Gastrocnemius medialis (tissue), 4 donors: Measurements from ENCODE around the gene LHFPL6. TPM values are rescaled to one million over a fixed set of nuclear protein-coding genes. Genes with fewer than 3 reads are reported as not detected.

Source experiments
- ATAC-seq, 2 donors: fragments of 150-250 bp; one replicate each; pipeline ENCODE4 v1.9.1; 2016
- DNase-seq, 2 donors: peaks; one replicate each; pipeline ENCODE4 v3.0.0-alpha.2; 2019
- H3K27ac ChIP-seq, 4 donors: fragments of 200-600 bp; sonication (generic); 1 replicate in 1 of 4; 2 replicates in 3 of 4; pipeline ENCODE4 v1.5.1; 2016 to 2018; ENCODE audit warnings: mild to moderate bottlenecking in 2 of 4, moderate library complexity in 1 of 4
- H3K27me3 ChIP-seq, 3 donors: fragments of 200-600 bp; sonication (generic) in 2 of 3; 1 replicate in 1 of 3; 2 replicates in 2 of 3; pipeline versions ENCODE4 v1.5.1 to v1.6.0; 2016 to 2019; ENCODE audit warnings: mild to moderate bottlenecking in 1 of 3, moderate library complexity in 1 of 3
- H3K36me3 ChIP-seq, 2 donors: fragments of 200-600 bp; sonication (generic) in 1 of 2; one replicate each; pipeline ENCODE4 v1.5.1; 2017 to 2018
- H3K4me1 ChIP-seq, 2 donors: fragments of 200-600 bp; sonication (generic) in 1 of 2; one replicate each; pipeline ENCODE4 v1.5.1; 2016 to 2017; ENCODE audit warnings: mild to moderate bottlenecking in 2 of 2
- H3K4me3 ChIP-seq, 4 donors: fragments of 200-600 bp; sonication (generic) in 3 of 4; 1 replicate in 1 of 4; 2 replicates in 3 of 4; pipeline ENCODE4 v1.5.1; 2016 to 2019; ENCODE audit warnings: mild to moderate bottlenecking in 2 of 4
- H3K9me3 ChIP-seq, 3 donors: fragments of 200-600 bp; sonication (generic) in 2 of 3; 1 replicate in 1 of 3; 2 replicates in 2 of 3; pipeline ENCODE4 v1.5.1; 2016 to 2019
- CTCF ChIP-seq, 5 experiments: fragments of 450-650 bp in 3 of 5; fragments of 200-600 bp in 2 of 5; sonication (generic) in 2 of 5; IDR thresholded peaks in 4 of 5; conservative IDR thresholded peaks in 1 of 5; 1 replicate in 4 of 5; 2 replicates in 1 of 5; pipeline ENCODE4 v1.5.1; 2016 to 2019; ENCODE audit warnings: antibody characterized with exemption in 5 of 5, mild to moderate bottlenecking in 3 of 5, moderate library complexity in 3 of 5
- POLR2A ChIP-seq, 2 donors: fragments of 450-650 bp; IDR thresholded peaks; one replicate each; pipeline ENCODE4 v1.6.1; 2017; ENCODE audit warnings: antibody characterized with exemption in 2 of 2, mild to moderate bottlenecking in 2 of 2, moderate library complexity in 2 of 2
- in situ Hi-C, 4 donors: fragments of 200-750 bp; cut with MboI; loops; one replicate each; pipeline versions ENCODE4 v1.15.0 to v1.8.0; 2017; ENCODE audit warnings: low sequenced_read_pairs in 4 of 4
- intact Hi-C: fragments of 100-400 bp; cut with DNase I; formaldehyde crosslinking; loops from one replicate; pipeline ENCODE4 v1.15.1; 2023; ENCODE audit warnings: low total_unique reads
- total RNA-seq, 4 donors: library from RNA; depleted of rRNA; stranded (reverse); fragments of >200 nt; gene quantifications; one replicate each; pipeline versions ENCODE4 v1.1.0 to v1.2.3, GENCODE V29; 2016

LHFPL6 gene
- total RNA-seq, 4 donors from 2014 or later, result 12.7 to 26.3 (median 16.0) TPM

GRCh38 chr13:39402221-39402970 lies 200.6 kb downstream of the LHFPL6 start:
- Histone ChIP-seq H3K27ac (no peak overlapping the region), H3K27me3 (no peaks in the 10 kb centered on the region), H3K36me3 (no peaks in the 10 kb centered on the region), H3K9me3 (no peaks in the 10 kb centered on the region), H3K4me1 (peaks cover 0 to 8% of the 10 kb centered on the region in 2 donors), H3K4me3 (no peak overlapping the region)
- in situ Hi-C loops (no loop called here), intact Hi-C loops (no loop called here)
- TF ChIP-seq CTCF (IDR thresholded peaks at IDR 0.05 in 4 of 5, conservative IDR thresholded peaks at IDR 0.05 in 1 of 5) (no peak), POLR2A (IDR thresholded peaks at IDR 0.05) (no peak)
- ATAC-seq (no peak), DNase-seq (no peak)

- peaks cover 0 to 11% of the 10 kb centered on the region in 2 donors for H3K4me1 ChIP-seq
These were observed 201.2 kb downstream of the LHFPL6 start for GRCh38 chr13:39401756-39402155.

GRCh38 chr13:39401046-39401705 lies 201.8 kb downstream of the LHFPL6 start:
- intact Hi-C loops, result loop anchor here (2.0 kb wide), 1 partner anchor 50 kb away; no protein-coding TSS in a partner anchor
- DNase-seq (no peak), ATAC-seq (no peak)
- in situ Hi-C loops, result no loop called here
- TF ChIP-seq POLR2A (IDR thresholded peaks at IDR 0.05) (no peak), CTCF (IDR thresholded peaks at IDR 0.05 in 4 of 5, conservative IDR thresholded peaks at IDR 0.05 in 1 of 5) (no peak)
- Histone ChIP-seq H3K27ac (no peak overlapping the region), H3K4me3 (no peak overlapping the region), H3K36me3 (no peaks in the 10 kb centered on the region), H3K9me3 (no peaks in the 10 kb centered on the region), H3K27me3 (no peaks in the 10 kb centered on the region), H3K4me1 (peaks cover 0 to 11% of the 10 kb centered on the region in 2 donors)

More at GRCh38 chr13:39401756-39402155, 201.2 kb downstream of the LHFPL6 start:
- no peak overlapping the region for H3K4me3 ChIP-seq
- H3K27ac ChIP-seq, result no peak overlapping the region
- TF ChIP-seq POLR2A (IDR thresholded peaks at IDR 0.05) (no peak), CTCF (IDR thresholded peaks at IDR 0.05 in 4 of 5, conservative IDR thresholded peaks at IDR 0.05 in 1 of 5) (no peak)
- DNase-seq, result no peak
- no peaks in the 10 kb centered on the region for H3K9me3 ChIP-seq
- in situ Hi-C loops (no loop called here), intact Hi-C loops (loop anchor here (2.0 kb wide), 1 partner anchor 49 kb away; no protein-coding TSS in a partner anchor)
- no peaks in the 10 kb centered on the region for H3K27me3 ChIP-seq
- no peak for ATAC-seq
- no peaks in the 10 kb centered on the region for H3K36me3 ChIP-seq

- DNase-seq (no peak), ATAC-seq (no peak)
- H3K27ac ChIP-seq, result no peak overlapping the region
- no peaks in the 10 kb centered on the region for H3K27me3 ChIP-seq
- peaks cover 0 to 11% of the 10 kb centered on the region in 2 donors for H3K4me1 ChIP-seq
- intact Hi-C loops, result no loop called here
- H3K4me3 ChIP-seq, result no peak overlapping the region
- in situ Hi-C loops, result no loop called here
- H3K9me3 ChIP-seq, result no peaks in the 10 kb centered on the region
- no peak for TF ChIP-seq CTCF (IDR thresholded peaks at IDR 0.05 in 4 of 5, conservative IDR thresholded peaks at IDR 0.05 in 1 of 5)
- TF ChIP-seq POLR2A (IDR thresholded peaks at IDR 0.05), result no peak
- H3K36me3 ChIP-seq, result no peaks in the 10 kb centered on the region
These were observed 203.9 kb downstream of the LHFPL6 start for GRCh38 chr13:39399102-39399501.
